Mucosa of rectum (tissue), 2 donors: ENCODE measurements around the gene C6orf58.

ENCODE experiments used
- H3K27ac ChIP-seq, 2 donors: one replicate each; pipeline ENCODE4 v1.7.0; 2013; ENCODE audit warnings: inconsistent platforms in 2 of 2, low read depth in 2 of 2, low read length in 2 of 2
- H3K27me3 ChIP-seq, 2 donors: one replicate each; pipeline ENCODE4 v1.7.0; 2013; ENCODE audit warnings: low read length in 2 of 2; ENCODE audit not compliant: control insufficient read depth in 2 of 2, insufficient read depth in 2 of 2
- H3K36me3 ChIP-seq, 2 donors: one replicate each; pipeline ENCODE4 v1.7.0; 2013; ENCODE audit warnings: low read length in 2 of 2; ENCODE audit not compliant: control insufficient read depth in 2 of 2, insufficient read depth in 2 of 2
- H3K4me1 ChIP-seq, 2 donors: one replicate each; pipeline ENCODE4 v1.7.0; 2013; ENCODE audit warnings: low read length in 2 of 2, mild to moderate bottlenecking in 1 of 2; ENCODE audit not compliant: control insufficient read depth in 2 of 2, insufficient read depth in 2 of 2
- H3K4me3 ChIP-seq, 2 donors: one replicate each; pipeline ENCODE4 v1.7.0; 2013; ENCODE audit warnings: low read length in 2 of 2
- H3K9ac ChIP-seq, 2 donors: one replicate each; pipeline ENCODE4 v1.7.0; 2013; ENCODE audit warnings: low read length in 2 of 2, low read depth in 1 of 2, mild to moderate bottlenecking in 1 of 2
- H3K9me3 ChIP-seq, 2 donors: one replicate each; pipeline ENCODE4 v1.7.0; 2013; ENCODE audit warnings: low read length in 2 of 2; ENCODE audit not compliant: control insufficient read depth in 2 of 2
- donor health status: healthy.
- donor health status: Normal muscosa, but diverticular disease.

Gene C6orf58

GRCh38 chr6:127576874-127577273, at the start of gene C6orf58:
C6orf58 (plus strand) TSS chr6:127577174; CDS start chr6:127577186, 12 bp downstream.
- Histone ChIP-seq H3K9me3 (no peaks in the 10 kb centered on the region), H3K4me3 (no peak within 1 kb of the TSS), H3K9ac (no peak within 1 kb of the TSS), H3K27ac (no peak within 1 kb of the TSS), H3K27me3 (no peaks in the 10 kb centered on the region), H3K4me1 (no peaks in the 10 kb centered on the region), H3K36me3 (no peaks in the 10 kb centered on the region)

- peaks cover 0 to 2% of the 10 kb centered on the region in 2 donors for H3K27me3 ChIP-seq
- no peaks in the 10 kb centered on the region for H3K9me3 ChIP-seq
- no peak overlapping the region for H3K27ac ChIP-seq
- no peaks in the 10 kb centered on the region for H3K36me3 ChIP-seq
- no peak overlapping the region for H3K9ac ChIP-seq
- no peaks in the 10 kb centered on the region for H3K4me1 ChIP-seq
- no peak overlapping the region for H3K4me3 ChIP-seq
Observed at GRCh38 chr6:127533011-127533410, 44.0 kb upstream of the C6orf58 start.

- Histone ChIP-seq H3K9ac (no peak overlapping the region), H3K4me3 (no peak overlapping the region)
Observed at GRCh38 chr6:127533736-127534135, 43.2 kb upstream of the C6orf58 start.

GRCh38 chr6:127538750-127539264, 38.2 kb upstream of the C6orf58 start:
- Histone ChIP-seq H3K36me3 (no peaks in the 10 kb centered on the region), H3K27me3 (no peaks in the 10 kb centered on the region), H3K4me3 (no peak overlapping the region), H3K4me1 (no peaks in the 10 kb centered on the region), H3K9ac (no peak overlapping the region), H3K9me3 (no peaks in the 10 kb centered on the region), H3K27ac (no peak overlapping the region)

More at GRCh38 chr6:127533736-127534135, 43.2 kb upstream of the C6orf58 start:
- no peaks in the 10 kb centered on the region for H3K4me1 ChIP-seq
- no peaks in the 10 kb centered on the region for H3K36me3 ChIP-seq
- H3K9me3 ChIP-seq = no peaks in the 10 kb centered on the region
- no peak overlapping the region for H3K27ac ChIP-seq
- peaks cover 0 to 2% of the 10 kb centered on the region in 2 donors for H3K27me3 ChIP-seq

- no peak overlapping the region for H3K4me3 ChIP-seq
- H3K27ac ChIP-seq = no peak overlapping the region
Observed at GRCh38 chr6:127539272-127539671, 37.7 kb upstream of the C6orf58 start.

GRCh38 chr6:127547215-127547614, 29.8 kb upstream of the C6orf58 start:
- H3K36me3 ChIP-seq = no peaks in the 10 kb centered on the region
- H3K4me3 ChIP-seq = no peak overlapping the region
- no peaks in the 10 kb centered on the region for H3K27me3 ChIP-seq
- H3K9me3 ChIP-seq = no peaks in the 10 kb centered on the region
- H3K9ac ChIP-seq = no peak overlapping the region
- H3K27ac ChIP-seq = no peak overlapping the region
- H3K4me1 ChIP-seq = no peaks in the 10 kb centered on the region

More at GRCh38 chr6:127539272-127539671, 37.7 kb upstream of the C6orf58 start:
- Histone ChIP-seq H3K9ac (no peak overlapping the region), H3K27me3 (no peaks in the 10 kb centered on the region), H3K4me1 (no peaks in the 10 kb centered on the region), H3K36me3 (no peaks in the 10 kb centered on the region), H3K9me3 (no peaks in the 10 kb centered on the region)

- H3K4me3 ChIP-seq = no peak overlapping the region
- no peaks in the 10 kb centered on the region for H3K4me1 ChIP-seq
- no peaks in the 10 kb centered on the region for H3K9me3 ChIP-seq
- no peaks in the 10 kb centered on the region for H3K36me3 ChIP-seq
- H3K27ac ChIP-seq = no peak overlapping the region
- no peak overlapping the region for H3K9ac ChIP-seq
- no peaks in the 10 kb centered on the region for H3K27me3 ChIP-seq
Observed at GRCh38 chr6:127547904-127548649, 28.9 kb upstream of the C6orf58 start.

- Histone ChIP-seq H3K4me3 (no peak overlapping the region), H3K36me3 (no peaks in the 10 kb centered on the region), H3K9me3 (no peaks in the 10 kb centered on the region), H3K9ac (no peak overlapping the region), H3K27ac (no peak overlapping the region), H3K27me3 (no peaks in the 10 kb centered on the region), H3K4me1 (no peaks in the 10 kb centered on the region)
Observed at GRCh38 chr6:127550403-127550802, 26.6 kb upstream of the C6orf58 start.

- H3K9ac ChIP-seq = no peak overlapping the region
- no peak overlapping the region for H3K4me3 ChIP-seq
- H3K9me3 ChIP-seq = no peaks in the 10 kb centered on the region
- no peaks in the 10 kb centered on the region for H3K27me3 ChIP-seq
- no peaks in the 10 kb centered on the region for H3K4me1 ChIP-seq
- no peaks in the 10 kb centered on the region for H3K36me3 ChIP-seq
- H3K27ac ChIP-seq = no peak overlapping the region
Observed at GRCh38 chr6:127554435-127555006, 22.5 kb upstream of the C6orf58 start.

- Histone ChIP-seq H3K9ac (no peak overlapping the region), H3K36me3 (no peaks in the 10 kb centered on the region), H3K4me1 (no peaks in the 10 kb centered on the region), H3K9me3 (no peaks in the 10 kb centered on the region), H3K4me3 (no peak overlapping the region), H3K27me3 (no peaks in the 10 kb centered on the region), H3K27ac (no peak overlapping the region)
Observed at GRCh38 chr6:127561660-127562059, 15.3 kb upstream of the C6orf58 start.
